Breast epithelium (tissue), 4 donors: Measurements from ENCODE around the gene HIPK2. TPM values are rescaled to one million over a fixed set of nuclear protein-coding genes. Genes with fewer than 3 reads are reported as not detected.

Source experiments
- DNase-seq, 2 donors: peaks; one replicate each; pipeline ENCODE4 v3.0.0-alpha.2; 2019; ENCODE audit warnings: low spot score in 2 of 2
- H3K27ac ChIP-seq, 2 donors: fragments of 200-600 bp; sonication (generic) in 1 of 2; one replicate each; pipeline ENCODE4 v1.5.1; 2016 to 2019; ENCODE audit warnings: mild to moderate bottlenecking in 1 of 2
- H3K27me3 ChIP-seq, 2 donors: fragments of 200-600 bp; sonication (generic) in 1 of 2; one replicate each; pipeline versions ENCODE4 v1.5.1 to v1.6.0; 2017 to 2019; ENCODE audit warnings: control low read depth in 1 of 2, mild to moderate bottlenecking in 1 of 2
- H3K36me3 ChIP-seq: fragments of 200-600 bp; one replicate; pipeline ENCODE4 v1.5.1; 2019
- H3K4me1 ChIP-seq, 2 donors: fragments of 200-600 bp; sonication (generic); one replicate each; pipeline ENCODE4 v1.5.1; 2016 to 2019; ENCODE audit warnings: control low read depth in 1 of 2
- H3K4me3 ChIP-seq, 3 donors: fragments of 200-600 bp; sonication (generic); 1 replicate in 2 of 3; 2 replicates in 1 of 3; pipeline ENCODE4 v1.5.1; 2016 to 2019; ENCODE audit warnings: mild to moderate bottlenecking in 3 of 3, moderate library complexity in 2 of 3
- H3K9me3 ChIP-seq, 2 donors: fragments of 200-600 bp; sonication (generic) in 1 of 2; one replicate each; pipeline ENCODE4 v1.5.1; 2016 to 2019; ENCODE audit warnings: control low read depth in 1 of 2
- POLR2A ChIP-seq: fragments of 450-650 bp; IDR thresholded peaks from one replicate; pipeline ENCODE4 v1.6.1; 2016; ENCODE audit warnings: antibody characterized with exemption, mild to moderate bottlenecking, moderate library complexity
- POLR2AphosphoS5 ChIP-seq, 3 donors: sonication (generic); formaldehyde crosslinking; IDR thresholded peaks; one replicate each; pipeline ENCODE4 v1.6.1; 2017; ENCODE audit warnings: antibody characterized with exemption in 3 of 3
- intact Hi-C: fragments of 100-400 bp; cut with DNase I; formaldehyde crosslinking; loops from one replicate; pipeline ENCODE4 v1.15.1; 2023; ENCODE audit warnings: low total_unique reads
- total RNA-seq, 3 donors: library from RNA; depleted of rRNA; stranded (reverse); fragments of >200 nt; gene quantifications; one replicate each; pipeline ENCODE4 v1.1.0, GENCODE V29; 2016
- TF ChIP-seq, protein P1 (sequence below), 3 donors: fragments of 450-650 bp; IDR thresholded peaks; one replicate each; pipeline ENCODE4 v1.5.1; 2016 to 2017; ENCODE audit warnings: antibody characterized with exemption in 3 of 3, mild to moderate bottlenecking in 3 of 3, moderate library complexity in 3 of 3

HIPK2 gene
- total RNA-seq, 3 donors from 2014 or later, result 26.4 to 31.8 (median 31.1) TPM

DNA sequence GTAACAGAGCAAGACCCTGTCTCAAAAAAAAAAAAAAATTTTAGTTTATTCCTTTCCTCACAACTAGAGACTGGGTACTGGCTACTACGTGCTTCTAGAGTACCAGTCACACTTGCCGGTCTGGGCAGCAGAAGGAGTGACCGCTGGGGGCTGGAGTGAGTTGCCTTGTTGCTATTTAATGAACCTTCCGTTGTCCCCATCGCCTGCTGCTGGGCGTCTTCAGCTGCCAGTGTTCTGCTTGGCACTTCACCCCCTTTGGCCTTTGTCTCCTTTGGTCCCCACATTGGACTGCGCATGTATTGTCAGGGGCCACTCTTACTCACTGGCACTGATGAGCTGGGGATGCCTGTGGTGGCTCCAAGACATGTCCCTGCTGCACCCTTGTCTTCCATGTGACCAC lies 143.7 kb downstream of the HIPK2 start:
- no peak for DNase-seq
- no peak for TF ChIP-seq POLR2AphosphoS5 (IDR thresholded peaks at IDR 0.05)
- TF ChIP-seq, protein P1, sequence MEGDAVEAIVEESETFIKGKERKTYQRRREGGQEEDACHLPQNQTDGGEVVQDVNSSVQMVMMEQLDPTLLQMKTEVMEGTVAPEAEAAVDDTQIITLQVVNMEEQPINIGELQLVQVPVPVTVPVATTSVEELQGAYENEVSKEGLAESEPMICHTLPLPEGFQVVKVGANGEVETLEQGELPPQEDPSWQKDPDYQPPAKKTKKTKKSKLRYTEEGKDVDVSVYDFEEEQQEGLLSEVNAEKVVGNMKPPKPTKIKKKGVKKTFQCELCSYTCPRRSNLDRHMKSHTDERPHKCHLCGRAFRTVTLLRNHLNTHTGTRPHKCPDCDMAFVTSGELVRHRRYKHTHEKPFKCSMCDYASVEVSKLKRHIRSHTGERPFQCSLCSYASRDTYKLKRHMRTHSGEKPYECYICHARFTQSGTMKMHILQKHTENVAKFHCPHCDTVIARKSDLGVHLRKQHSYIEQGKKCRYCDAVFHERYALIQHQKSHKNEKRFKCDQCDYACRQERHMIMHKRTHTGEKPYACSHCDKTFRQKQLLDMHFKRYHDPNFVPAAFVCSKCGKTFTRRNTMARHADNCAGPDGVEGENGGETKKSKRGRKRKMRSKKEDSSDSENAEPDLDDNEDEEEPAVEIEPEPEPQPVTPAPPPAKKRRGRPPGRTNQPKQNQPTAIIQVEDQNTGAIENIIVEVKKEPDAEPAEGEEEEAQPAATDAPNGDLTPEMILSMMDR (IDR thresholded peaks at IDR 0.05), result no peak
- TF ChIP-seq POLR2A, result no peak
- Histone ChIP-seq H3K4me3 (no peak overlapping the region), H3K36me3 (peaks cover 3% of the 10 kb centered on the region), H3K4me1 (no peaks in the 10 kb centered on the region), H3K27ac (no peak overlapping the region), H3K9me3 (no peaks in the 10 kb centered on the region), H3K27me3 (no peaks in the 10 kb centered on the region)
- intact Hi-C loops, result no loop called here

DNA sequence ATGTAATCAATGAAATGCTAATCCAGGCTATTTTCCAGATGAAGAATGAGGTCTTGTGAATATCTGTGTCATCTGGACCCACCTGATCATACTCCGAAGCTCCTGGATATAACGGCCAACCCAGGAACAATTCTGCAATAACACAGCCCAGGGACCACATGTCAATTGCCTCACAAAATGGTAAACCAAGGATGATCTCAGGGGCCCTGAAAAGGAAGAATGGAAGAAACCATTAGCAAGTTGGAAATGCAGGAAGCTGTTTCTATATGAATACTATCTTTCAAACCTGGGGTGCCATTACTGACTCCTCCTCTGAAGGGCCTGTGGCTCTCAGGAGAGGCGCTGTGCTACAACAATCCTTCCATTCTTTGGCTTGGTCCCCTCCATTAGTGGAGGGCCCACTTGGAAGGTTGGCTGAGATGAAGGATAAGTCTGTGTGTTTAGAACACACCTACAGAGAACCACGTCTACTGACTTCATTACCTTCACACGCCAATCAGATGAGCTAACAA lies 146.2 kb downstream of the HIPK2 start:
- intact Hi-C loops, result no loop called here
- no peak overlapping the region for H3K27ac ChIP-seq
- H3K4me3 ChIP-seq, result no peak overlapping the region
- H3K27me3 ChIP-seq, result no peaks in the 10 kb centered on the region
- H3K9me3 ChIP-seq, result no peaks in the 10 kb centered on the region
- H3K36me3 ChIP-seq, result peaks cover 3% of the 10 kb centered on the region
- no peaks in the 10 kb centered on the region for H3K4me1 ChIP-seq
- no peak for DNase-seq
- TF ChIP-seq POLR2A (no peak), POLR2AphosphoS5 (IDR thresholded peaks at IDR 0.05) (no peak)
- TF ChIP-seq, protein P1 (IDR thresholded peaks at IDR 0.05), result no peak

DNA sequence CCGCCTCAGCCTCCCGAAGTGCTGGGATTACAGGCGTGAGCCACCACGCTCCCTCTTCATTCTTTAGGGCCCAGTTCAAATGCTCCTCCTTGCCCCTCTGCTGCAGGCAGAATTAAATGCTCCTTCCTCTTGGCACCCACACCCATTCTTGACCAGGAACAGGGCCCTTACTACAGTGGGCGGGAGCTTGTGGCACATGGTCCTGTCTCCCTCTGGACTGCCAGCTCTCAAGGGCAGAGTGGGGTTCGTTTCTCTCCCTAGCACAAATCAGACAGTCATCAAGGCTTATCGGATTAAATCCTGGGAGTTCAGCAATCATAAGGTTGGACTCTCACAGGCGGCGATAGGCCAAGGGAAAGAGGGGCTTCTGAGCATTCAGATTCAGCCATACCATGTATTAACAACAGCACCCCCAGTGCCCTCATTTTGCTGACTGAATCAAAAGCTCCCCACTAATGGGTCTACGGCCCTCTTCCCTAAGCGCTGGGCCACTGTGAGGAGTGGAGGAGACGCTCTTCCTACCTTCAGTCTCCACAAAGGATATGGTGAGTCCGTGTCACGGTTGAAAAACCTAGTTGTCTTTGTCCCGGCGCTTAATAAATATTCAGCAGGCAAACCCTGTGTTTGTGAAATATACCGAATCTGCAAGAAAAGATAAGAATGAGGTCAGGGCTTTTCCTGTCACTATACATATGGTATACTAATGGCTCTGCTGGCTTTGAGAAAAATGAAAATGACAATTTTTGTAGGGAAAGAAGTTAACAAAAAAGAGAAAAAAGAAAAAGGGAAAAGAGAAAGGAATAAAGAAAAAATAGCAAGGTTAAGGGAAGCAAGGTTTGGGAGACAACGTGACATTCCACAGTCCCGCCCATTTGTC lies 146.9 kb downstream of the HIPK2 start:
- Histone ChIP-seq H3K27me3 (no peaks in the 10 kb centered on the region), H3K4me3 (no peak overlapping the region), H3K36me3 (peaks cover 3% of the 10 kb centered on the region), H3K27ac (no peak overlapping the region), H3K4me1 (no peaks in the 10 kb centered on the region), H3K9me3 (no peaks in the 10 kb centered on the region)
- TF ChIP-seq, protein P1 (IDR thresholded peaks at IDR 0.05), result no peak
- no peak for TF ChIP-seq POLR2A
- TF ChIP-seq POLR2AphosphoS5 (IDR thresholded peaks at IDR 0.05), result no peak
- intact Hi-C loops, result no loop called here
- DNase-seq, result no peak

DNA sequence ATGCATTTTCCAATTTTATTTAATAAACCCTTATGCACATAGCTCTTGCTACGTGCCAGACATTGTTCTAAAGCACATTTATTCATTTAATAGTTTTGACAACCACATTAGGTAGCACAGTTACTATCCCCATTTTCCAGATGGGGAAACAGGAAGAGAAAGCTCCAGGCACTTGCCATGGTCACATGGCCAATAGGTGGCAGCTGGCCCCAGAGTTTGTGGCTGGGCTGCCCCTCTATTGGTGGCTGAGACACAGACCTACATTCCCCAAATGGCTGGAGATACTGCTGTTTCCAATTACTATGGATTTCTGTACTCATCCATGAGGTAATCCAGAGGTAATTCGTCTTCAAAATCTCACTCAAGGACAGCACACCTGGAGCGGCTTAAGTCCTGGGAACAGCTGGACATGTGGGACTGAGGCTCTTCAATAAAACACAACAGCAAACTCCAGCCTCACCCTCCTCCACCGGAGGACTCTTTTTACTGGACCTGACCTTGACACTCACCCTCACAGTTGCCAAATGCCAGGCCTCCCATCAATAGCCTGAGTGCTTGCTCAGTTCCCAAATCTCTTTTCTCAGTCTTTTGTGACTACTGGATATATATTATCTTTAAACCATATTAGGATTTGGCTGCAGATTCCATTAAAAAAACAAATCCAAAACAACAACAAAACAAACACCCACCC lies 148.3 kb downstream of the HIPK2 start:
- TF ChIP-seq POLR2AphosphoS5 (IDR thresholded peaks at IDR 0.05) (no peak), POLR2A (no peak)
- TF ChIP-seq, protein P1 (IDR thresholded peaks at IDR 0.05), result no peak
- Histone ChIP-seq H3K27me3 (no peaks in the 10 kb centered on the region), H3K9me3 (no peaks in the 10 kb centered on the region), H3K4me3 (no peak overlapping the region), H3K27ac (no peak overlapping the region), H3K4me1 (no peaks in the 10 kb centered on the region), H3K36me3 (peaks cover 3% of the 10 kb centered on the region)
- intact Hi-C loops, result no loop called here
- DNase-seq, result no peak

DNA sequence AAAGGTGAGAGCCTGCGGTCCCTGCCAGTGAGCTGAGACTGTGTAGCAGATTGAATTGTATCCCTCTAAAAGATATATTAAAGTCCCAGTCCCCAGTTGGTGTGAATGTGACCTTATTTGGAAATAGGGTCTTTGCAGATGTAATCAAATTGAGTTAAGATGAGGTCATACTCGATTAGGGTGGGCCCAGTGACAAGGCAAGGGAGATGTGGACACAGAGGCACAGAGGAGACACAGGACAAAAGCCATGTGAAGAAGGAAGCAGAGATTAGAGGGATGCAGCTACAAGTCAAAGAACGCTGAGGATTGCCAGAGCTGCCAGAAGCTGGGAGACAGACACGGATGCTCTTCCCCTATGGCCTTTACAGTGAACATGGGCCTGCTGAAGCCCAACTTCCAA lies 150.0 kb downstream of the HIPK2 start:
- no peaks in the 10 kb centered on the region for H3K27me3 ChIP-seq
- intact Hi-C loops, result no loop called here
- H3K4me3 ChIP-seq, result no peak overlapping the region
- TF ChIP-seq POLR2AphosphoS5 (IDR thresholded peaks at IDR 0.05) (no peak), POLR2A (no peak)
- TF ChIP-seq, protein P1 (IDR thresholded peaks at IDR 0.05), result no peak
- no peaks in the 10 kb centered on the region for H3K4me1 ChIP-seq
- H3K36me3 ChIP-seq, result peaks cover 3% of the 10 kb centered on the region
- no peaks in the 10 kb centered on the region for H3K9me3 ChIP-seq
- no peak for DNase-seq
- H3K27ac ChIP-seq, result no peak overlapping the region
